Measurements from ENCODE around the gene RSPRY1. TPM values are rescaled to one million over a fixed set of nuclear protein-coding genes. Genes with fewer than 3 reads are reported as not detected.

RSPRY1 gene
- total RNA-seq, 2 donors from 2014 or later: 33.7 to 51.0 TPM

DNA sequence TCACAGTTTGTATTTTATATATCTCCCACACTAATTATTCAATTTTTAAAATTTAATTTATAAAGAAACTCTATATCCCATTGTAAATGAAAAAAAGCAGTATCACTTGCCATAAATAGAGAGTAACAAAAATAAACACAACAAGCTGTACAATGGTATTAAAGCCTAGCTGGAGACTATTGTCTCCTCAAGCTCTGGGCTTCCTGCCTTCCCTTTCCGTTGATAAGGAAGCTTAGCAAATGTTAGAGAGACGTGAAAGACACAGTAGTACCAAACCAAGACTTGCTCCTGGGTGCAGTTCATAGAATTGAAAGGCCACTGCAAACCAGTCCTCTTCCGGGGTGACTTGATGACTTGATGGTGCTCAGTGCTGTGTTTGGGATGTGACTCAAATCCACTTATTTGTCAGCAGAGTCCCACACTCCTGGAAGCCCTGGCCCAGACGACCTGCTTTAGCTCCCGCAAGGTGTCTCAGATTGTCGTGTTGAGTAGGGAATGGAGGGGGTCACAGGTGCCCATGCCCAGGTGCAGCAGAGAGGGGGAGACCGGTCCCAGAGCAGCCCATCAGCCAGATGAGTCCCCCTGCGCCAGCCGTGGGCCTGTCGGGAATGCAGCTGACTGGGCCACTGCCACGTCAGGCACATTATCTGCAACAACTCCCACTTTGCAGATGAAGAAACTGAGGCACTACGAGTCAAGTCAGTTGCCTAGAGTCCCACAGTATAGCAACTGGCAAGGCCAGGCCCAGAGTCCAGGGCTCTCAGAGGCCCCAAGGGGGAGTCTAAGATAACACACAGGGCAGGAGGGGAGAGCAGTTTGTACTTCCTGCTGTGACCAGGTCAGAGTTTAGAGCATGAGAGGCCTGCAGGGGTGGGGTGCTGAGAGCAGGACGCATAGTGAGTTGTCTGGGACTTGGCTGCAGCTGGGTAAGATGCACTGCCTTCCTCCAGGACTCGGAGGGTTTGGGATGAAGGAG lies 40.8 kb upstream of the RSPRY1 start:
- H3K36me3 ChIP-seq: no peaks in the 10 kb centered on the region

DNA sequence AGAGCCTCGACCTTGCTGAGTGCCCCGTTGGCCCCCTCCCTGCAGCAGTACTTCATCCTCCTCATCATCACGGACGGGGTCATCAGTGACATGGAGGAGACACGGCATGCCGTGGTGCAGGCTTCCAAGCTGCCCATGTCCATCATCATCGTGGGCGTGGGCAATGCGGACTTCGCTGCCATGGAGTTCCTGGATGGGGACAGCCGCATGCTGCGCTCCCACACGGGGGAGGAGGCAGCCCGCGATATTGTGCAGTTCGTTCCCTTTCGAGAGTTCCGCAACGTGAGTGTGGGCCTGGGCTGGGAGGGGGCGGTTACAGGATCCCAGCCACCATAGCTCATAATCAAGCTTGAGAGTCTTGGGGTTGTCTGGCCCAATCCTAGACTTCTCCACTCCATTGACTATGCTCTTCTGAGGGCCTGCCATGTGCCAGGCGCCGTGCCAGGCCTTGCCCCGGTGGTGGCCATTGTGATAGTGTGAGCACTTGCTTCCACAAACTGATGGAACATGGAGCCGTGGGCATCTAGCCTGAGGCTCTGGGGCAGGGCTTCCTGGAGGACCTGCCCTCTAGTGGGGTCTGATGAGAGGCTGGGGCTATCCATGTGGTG lies 40.0 kb upstream of the RSPRY1 start:
- TF ChIP-seq, protein P1, sequence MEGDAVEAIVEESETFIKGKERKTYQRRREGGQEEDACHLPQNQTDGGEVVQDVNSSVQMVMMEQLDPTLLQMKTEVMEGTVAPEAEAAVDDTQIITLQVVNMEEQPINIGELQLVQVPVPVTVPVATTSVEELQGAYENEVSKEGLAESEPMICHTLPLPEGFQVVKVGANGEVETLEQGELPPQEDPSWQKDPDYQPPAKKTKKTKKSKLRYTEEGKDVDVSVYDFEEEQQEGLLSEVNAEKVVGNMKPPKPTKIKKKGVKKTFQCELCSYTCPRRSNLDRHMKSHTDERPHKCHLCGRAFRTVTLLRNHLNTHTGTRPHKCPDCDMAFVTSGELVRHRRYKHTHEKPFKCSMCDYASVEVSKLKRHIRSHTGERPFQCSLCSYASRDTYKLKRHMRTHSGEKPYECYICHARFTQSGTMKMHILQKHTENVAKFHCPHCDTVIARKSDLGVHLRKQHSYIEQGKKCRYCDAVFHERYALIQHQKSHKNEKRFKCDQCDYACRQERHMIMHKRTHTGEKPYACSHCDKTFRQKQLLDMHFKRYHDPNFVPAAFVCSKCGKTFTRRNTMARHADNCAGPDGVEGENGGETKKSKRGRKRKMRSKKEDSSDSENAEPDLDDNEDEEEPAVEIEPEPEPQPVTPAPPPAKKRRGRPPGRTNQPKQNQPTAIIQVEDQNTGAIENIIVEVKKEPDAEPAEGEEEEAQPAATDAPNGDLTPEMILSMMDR (IDR thresholded peaks at IDR 0.05): no peak
- Histone ChIP-seq H3K27ac (no peak overlapping the region), H3K36me3 (no peaks in the 10 kb centered on the region), H3K9ac (ENCODE audit: low read depth in 2 of 2, low read length in 2 of 2) (no peak overlapping the region), H3K4me1 (peaks cover 12% of the 10 kb centered on the region), H3K4me3 (no peak overlapping the region), H3K9me3 (no peaks in the 10 kb centered on the region), H3K27me3 (no peaks in the 10 kb centered on the region)
- intact Hi-C loops (cut with DNase I): no loop called here
- no peak for DNase-seq

More for the DNA sequence above, 40.8 kb upstream of the RSPRY1 start:
- Histone ChIP-seq H3K4me3 (no peak overlapping the region), H3K27ac (no peak overlapping the region), H3K9ac (ENCODE audit: low read depth in 2 of 2, low read length in 2 of 2) (no peak overlapping the region), H3K9me3 (no peaks in the 10 kb centered on the region), H3K4me1 (peaks cover 14% of the 10 kb centered on the region), H3K27me3 (no peaks in the 10 kb centered on the region)
- intact Hi-C loops (cut with DNase I): no loop called here
- no peak for DNase-seq
- TF ChIP-seq, protein P1 (IDR thresholded peaks at IDR 0.05): no peak

DNA sequence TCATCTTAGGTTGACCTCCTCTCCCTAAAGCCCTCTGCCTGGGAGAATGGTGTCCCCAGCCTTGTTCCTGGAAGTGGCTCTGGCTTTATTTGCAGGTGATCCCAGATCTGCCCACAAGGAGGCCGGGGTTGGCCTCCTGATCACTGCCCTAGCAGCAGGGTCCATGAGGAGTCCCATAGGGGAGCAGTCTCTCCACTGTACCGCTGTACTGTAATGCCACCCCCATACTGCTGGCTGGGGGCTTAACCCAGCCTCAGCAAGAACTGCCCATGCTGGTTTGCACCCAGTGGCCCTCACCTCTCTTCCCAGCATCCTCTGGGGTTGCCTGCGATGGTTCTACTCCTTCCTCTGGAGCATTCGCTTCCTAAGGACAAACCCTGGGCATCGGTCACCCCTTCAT lies 39.4 kb upstream of the RSPRY1 start:
- H3K36me3 ChIP-seq: no peaks in the 10 kb centered on the region
- H3K4me1 ChIP-seq: peaks cover 11% of the 10 kb centered on the region
- intact Hi-C loops (cut with DNase I): no loop called here
- H3K27ac ChIP-seq: no peak overlapping the region
- DNase-seq: no peak
- no peaks in the 10 kb centered on the region for H3K27me3 ChIP-seq
- TF ChIP-seq, protein P1 (IDR thresholded peaks at IDR 0.05): no peak
- H3K4me3 ChIP-seq: no peak overlapping the region
- H3K9ac ChIP-seq (ENCODE audit: low read depth in 2 of 2, low read length in 2 of 2): no peak overlapping the region
- H3K9me3 ChIP-seq: no peaks in the 10 kb centered on the region

GRCh38 chr16:57147381-57148221 lies 38.5 kb upstream of the RSPRY1 start:
- no peaks in the 10 kb centered on the region for H3K27me3 ChIP-seq
- TF ChIP-seq, protein P1 (IDR thresholded peaks at IDR 0.05): no peak
- intact Hi-C loops (cut with DNase I): no loop called here
- H3K9ac ChIP-seq (ENCODE audit: low read depth in 2 of 2, low read length in 2 of 2): no peak overlapping the region
- H3K4me1 ChIP-seq: peaks cover 10% of the 10 kb centered on the region
- H3K27ac ChIP-seq: no peak overlapping the region
- DNase-seq: no peak
- no peaks in the 10 kb centered on the region for H3K36me3 ChIP-seq
- no peaks in the 10 kb centered on the region for H3K9me3 ChIP-seq
- no peak overlapping the region for H3K4me3 ChIP-seq

- Histone ChIP-seq H3K9me3 (no peaks in the 10 kb centered on the region), H3K36me3 (no peaks in the 10 kb centered on the region), H3K27ac (no peak overlapping the region), H3K4me3 (no peak overlapping the region), H3K27me3 (no peaks in the 10 kb centered on the region), H3K9ac (ENCODE audit: low read depth in 2 of 2, low read length in 2 of 2) (no peak overlapping the region), H3K4me1 (peaks cover 2% of the 10 kb centered on the region)
- DNase-seq: no peak
- TF ChIP-seq, protein P1 (IDR thresholded peaks at IDR 0.05): no peak
- intact Hi-C loops (cut with DNase I): no loop called here
Measured at GRCh38 chr16:57148481-57148880, 37.6 kb upstream of the RSPRY1 start.
